GM18517 (cell line): ENCODE results near the gene MYO9A.
"Not testable (repeated sequence)": the region's sequence is repeated elsewhere in the genome, so short reads cannot be mapped to it uniquely, and the experiment has no call there.

Source experiments
- ATAC-seq: cut with Tn5 transposase; IDR thresholded peaks from one replicate; pipeline ENCODE4 v1.9.1; 2021; ENCODE audit warnings: mild to moderate bottlenecking, moderate library complexity; ENCODE audit not compliant: unreplicated experiment

MYO9A gene

DNA sequence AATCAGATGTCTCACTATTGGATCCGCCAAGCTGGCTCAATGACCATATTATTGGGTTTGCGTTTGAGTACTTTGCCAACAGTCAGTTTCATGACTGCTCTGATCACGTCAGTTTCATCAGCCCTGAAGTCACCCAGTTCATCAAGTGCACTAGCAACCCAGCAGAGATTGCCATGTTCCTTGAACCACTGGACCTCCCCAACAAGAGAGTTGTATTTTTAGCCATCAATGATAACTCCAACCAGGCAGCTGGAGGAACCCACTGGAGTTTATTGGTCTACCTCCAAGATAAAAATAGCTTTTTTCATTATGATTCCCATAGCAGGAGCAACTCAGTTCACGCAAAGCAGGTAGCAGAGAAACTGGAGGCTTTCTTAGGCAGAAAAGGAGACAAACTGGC, 21.7 kb upstream of the MYO9A start:
- no peak for ATAC-seq

DNA sequence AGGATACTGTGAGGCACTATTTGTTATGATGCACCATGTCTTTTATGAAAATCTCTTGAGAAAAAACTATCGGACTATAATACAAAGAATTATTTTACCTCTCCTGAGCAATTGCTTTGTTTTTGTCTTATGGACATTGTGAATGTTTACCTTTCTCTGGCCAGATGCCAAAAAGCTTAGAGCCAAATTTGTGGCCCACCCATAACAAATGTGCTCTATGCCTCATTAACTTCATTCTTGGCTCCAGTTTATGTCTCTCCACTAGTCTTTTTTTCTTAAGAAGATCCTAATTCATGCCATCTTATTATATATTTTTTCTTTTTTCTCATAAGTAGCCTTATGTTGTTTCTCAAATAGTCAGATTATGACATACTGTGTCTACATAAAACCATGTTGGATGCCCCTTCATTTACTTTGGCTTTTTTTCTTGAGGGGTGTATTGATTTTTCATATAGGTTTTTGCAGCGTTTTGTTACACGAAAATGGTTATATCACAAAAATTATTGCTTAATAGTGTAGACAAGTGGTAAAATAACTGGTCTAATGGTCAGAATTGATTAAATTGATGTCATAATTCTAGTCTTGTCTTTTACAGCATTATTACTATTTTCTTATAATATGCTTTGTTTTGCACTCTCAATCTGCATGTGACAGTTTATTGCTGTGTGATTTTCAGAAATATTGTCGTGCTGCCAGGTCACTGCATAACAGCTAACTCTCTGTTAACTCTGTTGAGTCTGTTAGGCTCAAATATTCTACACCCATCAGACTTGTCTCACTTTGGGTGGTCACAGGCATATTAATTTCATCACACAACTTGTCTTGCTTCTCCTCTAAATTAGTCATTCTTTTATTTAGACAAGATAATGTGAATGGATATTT, 18.5 kb upstream of the MYO9A start:
- no peak for ATAC-seq

DNA sequence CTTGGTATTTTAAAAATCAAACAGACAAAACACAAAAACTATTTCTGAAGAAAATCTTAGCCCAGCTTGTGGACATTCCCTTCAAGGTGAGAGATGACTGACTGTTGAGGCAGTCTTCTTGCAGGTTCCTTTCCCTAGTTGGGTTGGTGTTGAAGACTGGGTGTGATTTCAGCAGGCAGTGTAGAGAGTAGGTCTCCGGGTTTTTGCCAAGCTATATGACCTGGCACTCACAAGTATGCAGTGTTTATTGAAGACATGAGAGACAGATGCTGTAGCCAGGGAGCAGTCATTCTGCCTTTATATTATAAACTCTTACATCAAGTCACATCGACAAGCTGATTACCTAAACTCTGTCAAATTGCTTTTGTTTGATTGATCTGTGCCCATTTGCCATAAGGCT, 17.8 kb upstream of the MYO9A start:
- no peak for ATAC-seq

DNA sequence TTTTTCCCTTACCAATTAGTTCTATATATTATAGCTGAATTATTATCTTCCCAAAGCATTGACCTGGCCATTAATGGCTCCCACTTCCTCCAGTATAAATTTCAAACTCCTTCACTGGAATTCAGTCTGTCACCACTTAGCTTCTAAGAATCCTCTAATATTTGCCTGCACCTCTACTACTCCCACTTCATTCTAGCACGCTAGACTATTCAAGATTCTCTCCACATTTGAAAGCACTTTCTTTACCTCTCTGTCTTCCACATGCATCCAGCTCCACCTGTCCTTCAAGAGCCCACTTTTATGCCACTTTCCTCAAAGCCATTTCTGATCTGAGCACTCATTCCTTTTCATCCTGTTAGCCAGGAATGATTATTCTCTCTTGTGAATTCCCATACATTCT, 15.3 kb upstream of the MYO9A start:
- ATAC-seq = no peak

DNA sequence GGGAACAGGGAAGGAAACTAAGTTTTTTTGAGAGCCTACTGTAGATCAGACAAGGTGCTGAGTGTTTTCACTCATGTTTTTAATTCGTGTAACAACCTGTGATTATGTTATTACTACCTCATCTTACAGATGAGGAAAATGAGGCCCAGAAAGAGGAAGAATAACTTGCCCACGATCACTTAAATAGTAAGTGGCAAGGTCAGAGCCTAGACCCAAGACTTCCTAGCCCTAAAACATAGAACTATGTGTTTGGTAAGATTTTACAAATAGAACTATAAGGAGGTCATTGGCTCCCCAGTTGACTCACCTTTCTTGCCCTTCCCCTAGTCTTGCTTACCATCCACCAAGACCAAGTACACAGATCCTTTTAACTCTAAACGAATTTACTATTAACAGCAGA, 14.0 kb upstream of the MYO9A start:
- no peak for ATAC-seq

DNA sequence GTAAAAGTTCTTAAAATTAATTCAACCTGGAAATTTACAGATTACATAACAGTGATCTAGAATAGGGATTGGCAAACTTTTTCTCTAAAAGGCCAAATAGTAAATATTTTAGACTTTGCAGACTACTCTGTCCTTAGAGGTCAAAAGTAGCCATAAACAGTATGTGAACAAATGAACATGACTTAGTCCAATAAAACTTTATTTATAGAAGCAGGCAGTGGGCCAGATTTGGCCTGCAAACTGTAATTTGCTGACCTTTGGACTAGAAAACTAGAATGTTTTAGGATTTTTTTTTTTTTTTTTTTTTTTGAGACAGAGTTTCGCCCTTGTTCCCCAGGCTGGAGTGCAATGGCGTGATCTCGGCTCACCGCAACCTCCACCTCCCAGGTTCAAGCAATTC, 12.3 kb upstream of the MYO9A start:
- no peak for ATAC-seq

DNA sequence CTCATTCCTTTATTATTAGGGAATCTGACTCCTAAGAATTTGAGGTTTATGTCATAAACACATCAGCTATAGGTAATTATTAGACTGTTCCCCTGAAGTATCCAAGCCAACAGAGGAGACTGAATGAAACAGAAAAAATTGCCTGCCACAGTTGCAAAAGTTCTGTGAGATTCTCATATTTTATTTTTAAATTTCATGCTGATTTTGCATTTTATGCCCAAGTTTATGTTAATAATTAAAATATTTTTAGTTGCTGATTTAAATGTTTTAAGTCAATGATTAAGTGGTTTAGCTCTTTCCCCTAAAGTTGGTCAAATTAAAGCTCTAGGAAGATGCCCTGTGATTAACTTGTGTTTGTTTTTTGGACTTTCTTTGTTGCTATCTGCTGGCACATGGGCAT, 10.4 kb upstream of the MYO9A start:
- ATAC-seq = no peak

DNA sequence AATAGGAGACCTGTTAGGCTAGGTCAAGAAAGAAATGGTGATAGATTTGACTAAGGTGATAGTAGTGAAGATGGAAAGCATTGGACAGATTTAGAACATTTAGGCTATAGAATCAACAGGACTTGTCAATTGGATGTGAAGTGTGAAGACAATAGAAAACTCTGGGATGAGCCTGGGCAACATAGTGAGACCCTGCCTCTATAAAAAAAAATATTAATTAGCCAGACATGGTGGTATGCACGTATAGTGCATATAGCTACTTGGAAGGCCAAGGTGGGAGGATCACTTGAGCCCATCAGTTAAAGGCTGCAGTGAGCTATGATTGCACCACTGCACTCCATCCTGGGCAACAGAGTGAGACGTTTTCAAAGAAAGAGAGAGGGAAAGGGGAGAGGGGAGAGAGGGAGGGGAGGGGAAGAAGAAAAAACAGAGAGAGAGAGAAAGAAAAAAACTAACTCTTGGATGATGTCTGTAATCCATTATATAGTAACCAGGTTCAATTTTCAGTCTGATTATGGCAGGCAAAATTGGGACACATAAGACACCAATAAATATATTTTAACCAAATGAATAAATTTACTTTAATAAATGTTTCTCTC, 9.9 kb upstream of the MYO9A start:
- no peak for ATAC-seq

DNA sequence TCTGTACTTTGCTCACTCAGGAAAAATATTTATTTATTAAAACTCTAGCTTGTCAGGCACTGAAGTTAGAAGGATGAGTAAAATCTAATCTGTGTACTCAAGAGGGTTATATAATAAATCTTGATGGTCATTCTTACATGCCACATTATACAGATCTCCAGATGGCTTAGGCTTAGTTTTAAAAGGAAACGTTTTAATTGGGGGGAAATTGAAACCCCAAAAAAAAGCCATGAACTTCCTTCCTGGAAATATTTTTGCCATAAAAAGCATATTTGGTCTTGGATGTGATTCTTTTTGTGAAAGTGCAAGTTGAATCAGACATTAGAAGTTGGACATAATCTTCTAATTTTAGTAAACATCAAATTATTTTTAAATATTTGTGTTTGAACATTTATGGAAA, 6.3 kb upstream of the MYO9A start:
- ATAC-seq = no peak

DNA sequence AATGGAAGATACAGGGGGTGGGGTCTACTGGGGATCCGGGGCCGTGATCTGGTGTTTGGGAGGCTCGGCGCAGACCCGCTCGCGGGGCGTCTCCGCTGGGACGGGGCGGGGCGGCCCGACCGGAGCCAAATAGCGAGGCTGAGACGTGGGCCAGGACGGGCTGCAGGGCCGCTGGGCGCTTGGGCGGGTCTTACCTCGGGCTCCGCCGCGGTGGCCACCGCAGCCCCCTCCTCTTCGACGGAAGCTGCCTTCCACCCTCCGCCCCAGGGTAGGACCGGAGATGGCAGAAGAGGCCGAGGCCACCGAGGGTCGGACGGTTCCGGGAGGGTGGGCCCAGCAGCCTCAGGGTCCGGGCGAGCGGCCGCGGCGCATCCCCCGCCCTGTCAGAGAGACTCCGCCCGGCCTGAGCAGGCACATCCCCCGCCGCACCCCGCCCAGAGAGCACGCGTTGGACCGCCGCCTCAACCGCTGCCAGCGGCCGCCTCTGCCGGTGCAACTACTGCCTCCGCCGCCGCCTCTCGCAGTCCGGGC, 399 bp downstream of the MYO9A start:
- ATAC-seq = peak; percentile 63

DNA sequence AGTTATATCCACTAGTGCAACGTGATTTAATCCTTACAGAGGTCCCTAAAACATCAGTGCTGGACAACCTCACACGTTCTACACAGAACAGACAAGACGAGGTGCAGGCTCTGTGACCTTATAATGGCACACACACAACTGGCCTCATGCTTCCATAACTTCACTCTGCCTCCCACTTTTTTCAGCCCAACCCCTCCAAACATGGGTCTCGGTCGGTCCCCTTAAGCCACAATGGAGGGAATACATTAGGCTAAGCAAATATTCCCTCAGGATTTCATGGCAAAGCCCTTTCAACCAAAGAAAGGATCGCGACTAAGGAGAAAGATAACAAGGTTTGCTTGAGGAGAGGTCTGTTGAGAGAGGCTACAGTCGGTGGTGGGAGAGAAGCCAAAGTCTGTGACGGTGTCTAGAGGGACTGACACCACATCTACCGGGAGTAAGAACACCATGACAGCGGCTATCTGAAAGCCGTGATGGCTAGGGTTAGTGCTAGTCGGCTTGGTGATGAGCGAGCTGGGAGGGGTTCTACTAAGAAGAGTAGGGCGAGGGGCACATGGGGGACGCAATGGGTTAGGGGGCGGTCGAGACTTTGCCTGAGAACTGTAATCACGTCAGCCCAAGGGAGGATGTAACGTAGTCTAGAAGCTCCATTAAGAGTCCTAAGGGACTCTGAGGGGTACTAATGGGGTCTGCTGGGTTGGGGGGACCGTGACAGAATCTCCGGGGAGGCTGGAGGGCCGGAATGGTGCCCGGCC, 1.0 kb downstream of the MYO9A start:
- ATAC-seq = no peak

DNA sequence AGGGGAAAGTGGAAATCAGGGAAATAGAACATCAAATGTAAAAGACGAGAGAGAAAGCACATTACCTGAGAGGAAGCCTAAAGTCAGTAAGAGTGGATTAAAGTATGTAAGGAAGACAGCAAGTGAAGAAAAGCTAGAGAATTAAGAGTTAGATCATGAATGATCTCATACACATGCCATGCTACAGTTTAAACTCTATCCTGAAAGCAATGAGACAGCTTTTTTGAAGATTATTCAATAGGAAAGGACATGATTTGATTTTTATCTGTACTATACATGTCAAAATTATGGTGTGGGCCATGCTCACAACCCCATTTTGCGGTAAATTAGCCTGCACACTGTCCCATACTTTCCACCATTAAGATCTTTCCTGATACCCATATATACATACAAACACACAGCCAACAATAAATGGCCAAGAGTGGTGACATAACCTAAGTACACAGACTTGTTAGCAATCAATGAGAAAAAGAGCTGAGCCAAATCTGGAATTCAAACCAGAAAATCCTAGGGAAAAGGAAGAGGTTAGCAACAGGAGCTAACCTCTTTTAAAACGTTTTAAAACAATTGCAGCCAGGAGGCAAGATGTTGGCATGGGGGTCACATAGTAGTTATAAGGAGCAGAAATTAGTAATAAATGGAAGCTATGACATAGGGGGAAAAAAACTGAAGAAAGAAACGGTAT, 4.5 kb downstream of the MYO9A start:
- no peak for ATAC-seq

DNA sequence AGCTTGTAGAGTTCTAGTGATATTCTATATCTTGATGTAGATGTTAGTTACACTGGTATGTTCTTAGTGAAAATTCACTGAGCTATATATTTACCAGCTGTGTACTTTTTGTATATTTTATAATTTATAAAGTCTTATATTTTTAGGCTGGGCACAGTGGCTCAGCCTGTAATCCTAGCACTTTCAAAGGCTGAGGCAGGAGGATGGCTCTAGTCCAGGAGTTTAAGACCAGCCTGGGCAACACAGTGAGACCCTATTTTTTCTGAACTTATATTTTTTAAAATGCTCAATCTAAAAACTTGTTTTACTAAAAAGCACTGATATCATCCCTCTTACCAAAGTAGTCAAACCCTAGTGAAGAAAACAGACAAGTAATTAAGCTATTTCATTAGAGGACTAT, 5.1 kb downstream of the MYO9A start:
- ATAC-seq = no peak

DNA sequence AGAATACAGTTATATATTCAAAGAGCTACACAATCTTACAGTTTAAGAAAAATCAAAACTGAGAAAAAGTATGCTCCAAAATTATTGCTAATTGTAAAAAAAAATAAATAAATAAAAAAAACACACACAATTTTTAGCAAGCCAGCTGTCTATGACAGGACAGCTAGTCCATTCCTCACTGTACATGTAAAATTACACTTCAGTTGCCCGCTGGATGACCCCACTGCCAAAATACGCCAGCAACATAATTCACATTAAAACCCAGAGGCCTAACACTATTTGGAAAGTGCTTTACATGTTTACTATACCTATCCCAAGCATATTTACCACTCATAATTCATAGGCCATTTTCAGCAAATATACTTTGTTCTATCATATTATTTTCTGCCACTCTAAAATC, 5.8 kb downstream of the MYO9A start:
- no peak for ATAC-seq

DNA sequence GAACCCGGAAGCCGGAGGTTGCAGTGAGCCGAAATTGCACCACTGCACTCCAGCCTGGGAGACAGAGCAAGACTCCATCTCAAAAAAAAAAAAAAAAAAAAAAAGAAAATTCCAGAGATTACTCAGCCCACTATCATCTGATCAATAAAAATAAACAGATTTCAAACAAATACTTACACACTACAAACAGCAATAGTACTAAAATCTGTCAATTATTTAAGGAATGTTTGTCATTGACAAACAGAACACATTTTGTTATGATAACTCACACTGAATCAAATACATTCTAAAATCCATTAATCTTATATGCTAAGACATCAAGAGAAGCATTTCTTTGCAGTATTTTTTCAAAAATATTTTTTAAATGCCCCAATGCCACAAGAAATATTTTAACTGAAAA, 7.6 kb downstream of the MYO9A start:
- ATAC-seq = no peak

DNA sequence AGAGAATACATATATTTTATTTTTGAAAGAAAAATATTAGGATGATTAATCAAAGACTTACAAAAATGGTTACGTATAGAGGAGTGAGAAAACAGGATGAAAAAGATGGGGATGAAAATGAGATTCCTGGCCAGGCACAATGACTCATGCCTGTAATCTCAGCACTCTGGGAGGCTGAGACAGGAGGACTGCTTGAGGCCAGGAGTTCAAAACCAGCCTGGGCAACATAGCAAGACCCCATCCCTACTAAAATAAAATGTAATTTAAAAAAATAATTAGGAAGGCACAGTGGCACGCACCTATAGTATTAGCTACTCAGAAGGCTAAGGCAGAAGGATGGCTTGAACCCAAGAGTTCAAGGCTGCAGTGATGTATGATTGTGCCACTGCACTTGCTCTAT, 11.9 kb downstream of the MYO9A start:
- no peak for ATAC-seq

DNA sequence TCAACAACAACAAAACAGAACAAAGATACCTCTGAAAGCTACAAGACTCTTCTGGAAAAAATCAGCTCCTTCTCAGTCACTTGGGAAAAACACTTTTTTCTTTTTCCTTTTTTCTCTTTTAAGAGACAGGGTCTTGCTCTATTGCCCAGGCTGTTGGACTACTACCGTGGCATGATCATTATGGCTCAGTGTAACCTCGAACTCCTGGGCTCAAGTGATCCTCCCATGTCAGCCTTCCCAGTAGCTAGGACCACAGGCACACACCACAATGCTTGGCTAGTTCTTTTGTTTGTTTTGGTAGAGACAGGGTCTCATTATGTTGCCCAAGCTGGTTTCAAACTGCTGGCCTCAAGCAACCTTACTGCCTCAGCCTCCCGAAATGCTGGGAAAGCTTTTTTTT, 12.8 kb downstream of the MYO9A start:
- no peak for ATAC-seq

DNA sequence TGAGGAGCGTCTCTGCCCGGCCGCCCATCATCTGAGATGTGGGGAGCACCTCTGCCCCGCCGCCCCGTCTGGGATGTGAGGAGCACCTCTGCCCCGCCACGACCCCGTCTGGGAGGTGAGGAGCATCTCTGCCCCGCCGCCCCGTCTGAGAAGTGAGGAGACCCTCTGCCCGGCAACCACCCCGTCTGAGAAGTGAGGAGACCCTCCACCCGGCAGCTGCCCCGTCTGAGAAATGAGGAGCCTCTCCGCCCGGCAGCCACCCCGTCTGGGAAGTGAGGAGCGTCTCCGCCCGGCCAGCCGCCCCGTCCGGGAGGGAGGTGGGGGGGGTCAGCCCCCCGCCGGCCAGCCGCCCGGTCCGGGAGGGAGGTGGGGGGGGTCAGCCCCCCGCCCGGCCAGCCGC, 17.4 kb downstream of the MYO9A start:
- not testable (repeated sequence) for ATAC-seq

DNA sequence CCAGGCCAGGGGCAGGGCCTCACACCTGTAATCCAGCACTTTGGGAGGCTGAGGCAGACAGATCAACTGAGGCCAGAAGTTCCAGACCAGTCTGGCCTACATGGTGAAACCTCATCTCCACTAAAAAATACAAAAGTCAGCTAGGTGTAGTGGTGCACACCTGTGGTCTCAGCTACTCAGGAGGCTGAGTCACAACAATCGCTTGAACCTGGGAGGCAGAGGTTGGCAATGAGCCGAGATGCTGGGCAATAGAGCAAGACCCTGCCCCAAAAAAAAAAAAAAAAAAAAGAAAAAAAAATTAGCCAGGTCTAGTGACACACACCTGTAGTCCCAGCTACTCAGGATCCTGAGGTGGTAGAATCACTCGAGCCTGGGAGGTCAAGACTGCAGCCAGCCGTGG, 18.8 kb downstream of the MYO9A start:
- no peak for ATAC-seq

DNA sequence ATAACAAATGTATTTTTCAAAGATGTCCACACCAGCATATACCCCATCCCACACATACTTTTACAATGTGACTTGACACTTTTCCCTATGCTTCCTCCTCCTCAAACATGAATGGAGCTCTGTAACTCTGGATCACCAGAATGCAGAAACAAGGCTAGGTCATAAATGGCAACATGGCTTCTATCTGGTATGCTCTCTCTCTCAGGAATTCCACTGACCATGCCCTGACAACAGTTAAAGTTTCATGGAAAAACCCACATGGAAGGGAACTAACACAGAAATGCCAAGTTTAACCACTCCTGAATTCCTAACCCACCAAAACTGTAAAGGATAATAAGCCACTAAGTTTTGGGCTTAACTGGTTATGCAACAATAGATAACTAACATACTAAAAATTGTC, 19.9 kb downstream of the MYO9A start:
- ATAC-seq = no peak

DNA sequence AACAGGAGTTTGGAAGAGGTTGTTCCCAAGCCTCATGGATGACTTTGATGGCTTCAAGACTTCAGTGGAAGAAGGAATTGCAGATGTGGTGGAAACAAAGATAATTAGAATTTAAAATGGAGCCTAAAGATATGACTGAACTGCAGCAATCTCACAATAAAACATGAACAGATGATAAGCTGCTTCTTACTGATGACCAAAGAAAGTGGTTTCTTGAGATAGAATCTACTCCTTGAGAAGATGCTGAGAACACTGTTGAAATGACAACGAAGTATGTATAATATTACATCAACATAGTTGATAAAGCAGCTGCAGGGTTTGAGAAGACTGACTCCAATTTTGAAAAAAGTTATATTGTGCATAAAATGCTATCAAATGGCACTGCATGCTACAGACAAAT, 21.2 kb downstream of the MYO9A start:
- ATAC-seq = no peak
